Stimulated activated CD4-positive, alpha-beta T cell treated with anti-CD3 and anti-CD28 coated beads, TNF-alpha, amount 100 ng/mL, for 24 hours (primary cell): ENCODE results near the gene PKNOX1.
A peak's percentile ranks its signal among the peaks of the same experiment; 100 is the strongest.
"Not testable (repeated sequence)": the region's sequence is repeated elsewhere in the genome, so short reads cannot be mapped to it uniquely, and the experiment has no call there.

Source experiments
- DNase-seq, 3 experiments: peaks; one replicate each; pipeline ENCODE4 v3.0.0-alpha.2; 2020; ENCODE audit warnings: low read depth in 3 of 3

The PKNOX1 gene

GRCh38 chr21:43045876-43046821 is 71.8 kb downstream of the PKNOX1 start:
- peak in 1 of 3 experiments; percentile 7 for DNase-seq

GRCh38 chr21:43053112-43053511 is 78.8 kb downstream of the PKNOX1 start:
- not testable (repeated sequence) for DNase-seq

GRCh38 chr21:43062955-43063664 is 88.7 kb downstream of the PKNOX1 start:
- DNase-seq, result not testable (repeated sequence)

GRCh38 chr21:43064265-43064917 is 90.0 kb downstream of the PKNOX1 start:
- DNase-seq, result not testable (repeated sequence)

GRCh38 chr21:43065991-43066390 is 91.6 kb downstream of the PKNOX1 start:
- not testable (repeated sequence) for DNase-seq

- DNase-seq, result not testable (repeated sequence)
These were observed 92.3 kb downstream of the PKNOX1 start for GRCh38 chr21:43066690-43067089.

- DNase-seq, result not testable (repeated sequence)
These were observed 93.7 kb downstream of the PKNOX1 start for GRCh38 chr21:43068065-43068464.

- DNase-seq, result not testable (repeated sequence)
These were observed 95.3 kb downstream of the PKNOX1 start for GRCh38 chr21:43069682-43070081.

- not testable (repeated sequence) for DNase-seq
These were observed 98.4 kb downstream of the PKNOX1 start for GRCh38 chr21:43072742-43073141.

- DNase-seq, result not testable (repeated sequence)
These were observed 100.2 kb downstream of the PKNOX1 start for GRCh38 chr21:43074401-43075169.

- not testable (repeated sequence) for DNase-seq
These were observed 101.0 kb downstream of the PKNOX1 start, which contains the start of gene CBS for GRCh38 chr21:43075170-43076022. CBS (minus strand) TSS chr21:43075835; CDS start chr21:43072193, 3,642 bp downstream.

- DNase-seq, result not testable (repeated sequence)
These were observed 101.8 kb downstream of the PKNOX1 start for GRCh38 chr21:43076023-43076637.

GRCh38 chr21:43076643-43077042 is 102.3 kb downstream of the PKNOX1 start:
- not testable (repeated sequence) for DNase-seq

GRCh38 chr21:43082587-43083300 is 108.4 kb downstream of the PKNOX1 start:
- DNase-seq, result not testable (repeated sequence)
